ENCODE results near the gene CDC42EP3. TPM values are rescaled to one million over a fixed set of nuclear protein-coding genes. Genes with fewer than 3 reads are reported as not detected.

Gene CDC42EP3
- total and polyA plus RNA-seq, 3 donors from 2014 or later: 44.3 to 107 (median 50.6) TPM

DNA sequence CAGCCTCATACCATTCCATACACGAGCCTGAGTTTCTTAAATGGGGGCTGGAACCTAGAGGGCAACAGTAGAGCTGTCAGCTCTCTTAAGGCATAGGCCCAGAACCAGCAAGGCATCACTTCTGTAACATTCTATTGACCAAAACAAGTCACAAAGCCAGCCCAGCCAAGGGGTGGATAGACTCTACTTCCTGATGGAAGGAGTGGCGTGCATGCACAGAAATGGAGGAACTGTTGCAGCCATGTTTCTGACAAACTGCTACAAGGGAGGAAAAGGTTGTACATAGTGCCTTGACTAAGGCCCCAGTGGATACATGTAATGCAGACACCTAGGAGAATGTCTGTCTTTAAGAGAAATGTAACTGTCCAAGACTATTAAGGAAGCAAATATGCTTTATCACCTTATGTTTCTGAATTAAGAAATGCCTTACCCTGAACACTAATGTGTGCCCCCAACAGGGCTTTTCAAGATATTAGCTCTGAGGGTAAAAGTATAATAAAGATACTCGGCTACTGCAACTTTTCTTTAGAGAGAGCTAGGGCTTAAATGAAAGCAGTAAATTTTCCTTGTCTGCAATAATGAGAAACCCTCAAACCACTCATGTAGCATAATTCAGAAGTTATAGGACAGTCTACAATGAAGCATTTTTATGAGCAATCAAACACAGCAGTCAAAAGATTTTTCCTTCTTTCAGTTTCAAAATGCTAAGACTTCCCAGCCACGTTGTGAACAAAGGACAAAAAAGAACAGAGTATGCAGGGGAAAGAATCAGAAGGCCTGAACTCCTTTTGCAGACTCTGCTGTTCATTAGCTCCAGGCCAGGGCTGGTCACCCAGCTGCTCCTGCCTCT is 35.1 kb upstream of the CDC42EP3 start:
- Histone ChIP-seq H3K4me1 (no peaks in the 10 kb centered on the region), H3K27me3 (no peaks in the 10 kb centered on the region), H3K9me3 (no peaks in the 10 kb centered on the region), H3K4me3 (no peak overlapping the region), H3K36me3 (ENCODE audit: low read depth, missing control alignments) (no peaks in the 10 kb centered on the region), H3K27ac (no peak overlapping the region)
- TF ChIP-seq POLR2A (IDR thresholded peaks at IDR 0.05) (no peak), CTCF (IDR thresholded peaks at IDR 0.05) (no peak)
- WGBS, 2 donors: 64 to 69% methylated on average over 4 of the region's 4 CpGs
- intact Hi-C loops (cut with DNase I; ENCODE audit: low total_unique reads): no loop called here
- no peak for DNase-seq

- Histone ChIP-seq H3K27ac (no peak overlapping the region), H3K27me3 (no peaks in the 10 kb centered on the region), H3K4me1 (no peaks in the 10 kb centered on the region), H3K4me3 (no peak overlapping the region), H3K36me3 (ENCODE audit: low read depth, missing control alignments) (no peaks in the 10 kb centered on the region), H3K9me3 (no peaks in the 10 kb centered on the region)
- no peak for DNase-seq
- WGBS, 2 donors: 87 to 96% methylated on average over 2 of the region's 2 CpGs
- intact Hi-C loops (cut with DNase I; ENCODE audit: low total_unique reads): no loop called here
- TF ChIP-seq CTCF (IDR thresholded peaks at IDR 0.05) (no peak), POLR2A (IDR thresholded peaks at IDR 0.05) (no peak)
Measured at GRCh38 chr2:37705191-37705590, 33.7 kb upstream of the CDC42EP3 start.

DNA sequence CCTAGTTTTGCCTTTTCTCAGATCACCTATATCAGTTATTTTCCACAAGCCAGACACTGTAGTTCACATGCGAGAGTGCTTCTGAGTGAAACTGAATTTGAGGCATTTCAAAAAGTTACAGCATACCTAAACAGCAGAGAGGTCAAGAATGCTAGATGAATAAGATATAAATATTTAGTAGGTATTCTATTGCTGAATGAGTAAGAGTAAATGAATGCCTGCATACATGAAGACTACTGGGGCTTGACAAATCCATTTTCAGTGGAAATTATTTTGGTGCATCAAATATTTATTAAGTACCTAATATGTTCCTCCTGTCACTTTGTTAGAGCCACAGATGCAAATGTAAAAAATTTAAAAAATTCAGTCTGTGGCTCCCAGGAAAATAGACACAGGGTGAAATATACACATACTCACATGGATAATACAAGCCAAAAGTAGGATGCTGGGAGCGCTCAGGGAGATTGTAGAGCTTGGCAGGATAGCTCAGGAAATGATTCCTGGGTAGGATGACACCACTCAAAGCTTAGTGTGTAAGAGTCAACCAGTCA is 27.6 kb upstream of the CDC42EP3 start:
- no peak overlapping the region for H3K27ac ChIP-seq

GRCh38 chr2:37695336-37695735 is 23.9 kb upstream of the CDC42EP3 start:
- H3K4me3 ChIP-seq: no peak overlapping the region
- 80 to 92% methylated on average over 4 of the region's 4 CpGs for WGBS, 2 donors
- H3K27me3 ChIP-seq: no peaks in the 10 kb centered on the region
- H3K36me3 ChIP-seq (ENCODE audit: low read depth, missing control alignments): no peaks in the 10 kb centered on the region
- no peaks in the 10 kb centered on the region for H3K4me1 ChIP-seq
- H3K9me3 ChIP-seq: no peaks in the 10 kb centered on the region
- intact Hi-C loops (cut with DNase I; ENCODE audit: low total_unique reads): no loop called here
- no peak for DNase-seq
- no peak for TF ChIP-seq CTCF (IDR thresholded peaks at IDR 0.05)
- TF ChIP-seq POLR2A (IDR thresholded peaks at IDR 0.05): no peak
- H3K27ac ChIP-seq: no peak overlapping the region

More for the DNA sequence above, 27.6 kb upstream of the CDC42EP3 start:
- WGBS, 2 donors: 86 to 94% methylated on average over 2 of the region's 2 CpGs
- H3K4me1 ChIP-seq: no peaks in the 10 kb centered on the region
- H3K4me3 ChIP-seq: no peak overlapping the region
- intact Hi-C loops (cut with DNase I; ENCODE audit: low total_unique reads): no loop called here
- H3K9me3 ChIP-seq: no peaks in the 10 kb centered on the region
- no peaks in the 10 kb centered on the region for H3K27me3 ChIP-seq
- DNase-seq: no peak
- no peaks in the 10 kb centered on the region for H3K36me3 ChIP-seq (ENCODE audit: low read depth, missing control alignments)
- no peak for TF ChIP-seq CTCF (IDR thresholded peaks at IDR 0.05)
- no peak for TF ChIP-seq POLR2A (IDR thresholded peaks at IDR 0.05)

All from testis (tissue), 3 donors.